SH-SY5Y (cell line): Measurements from ENCODE around the gene TELO2.

Experiments used
- GATA2 ChIP-seq: IDR thresholded peaks from 2 replicates; pipeline ENCODE4 v1.6.1; 2011; ENCODE audit warnings: mild to moderate bottlenecking, low read depth, low read length
- GATA3 ChIP-seq: IDR thresholded peaks from 2 replicates; pipeline ENCODE4 v1.6.1; 2011; ENCODE audit warnings: low read depth, mild to moderate bottlenecking, low read length, moderate library complexity

DNA sequence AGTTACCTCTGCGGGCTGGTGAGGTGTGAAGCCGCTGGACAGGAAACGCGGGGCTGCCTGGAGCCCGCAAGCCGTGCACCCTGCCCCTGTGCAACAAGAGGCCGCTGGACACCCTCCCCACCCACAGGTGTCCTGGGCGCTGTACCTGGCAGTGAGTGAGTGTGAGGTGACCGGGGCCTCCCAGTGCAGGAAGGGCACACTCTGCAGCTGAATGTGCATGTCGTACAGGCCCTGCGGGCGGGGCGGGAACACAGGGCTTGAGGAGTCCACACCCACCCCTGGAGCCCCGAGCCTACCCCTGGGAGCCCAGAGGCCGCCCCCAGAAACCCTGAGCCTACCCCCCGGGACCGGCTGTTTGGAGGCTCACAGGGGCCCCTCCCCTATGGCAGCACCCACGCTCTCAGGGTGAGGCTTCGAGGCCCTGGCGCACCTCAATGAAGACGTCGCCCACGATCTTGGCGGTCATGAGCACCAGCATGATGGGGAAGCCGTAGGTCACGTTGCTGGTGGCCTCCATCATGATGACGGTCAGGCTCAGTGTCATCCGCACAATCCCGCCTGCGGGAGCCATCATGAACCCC, 44.5 kb upstream of the TELO2 start:
- TF ChIP-seq GATA2 (no peak), GATA3 (no peak)
